PFSK-1 (cell line): ENCODE data around the gene HSBP1.

Source experiments
- FOXP2 ChIP-seq: optimal IDR thresholded peaks from 2 replicates; pipeline ENCODE3; 2011; ENCODE audit warnings: borderline replicate concordance, control low read depth, inconsistent platforms; ENCODE audit not compliant: insufficient read depth; ENCODE audit errors: extremely low read length, extremely low read depth
- POLR2AphosphoS5 ChIP-seq: IDR thresholded peaks from 2 replicates; pipeline ENCODE4 v1.6.1; 2012; ENCODE audit warnings: low read depth, mild to moderate bottlenecking, control low read depth, low read length, moderate library complexity
- SIN3A ChIP-seq: IDR thresholded peaks from 2 replicates; pipeline ENCODE4 v1.6.1; 2012; ENCODE audit warnings: mild to moderate bottlenecking, low read length, moderate library complexity, borderline replicate concordance; ENCODE audit not compliant: insufficient read depth
- TAF1 ChIP-seq: IDR thresholded peaks from 2 replicates; pipeline ENCODE4 v1.6.1; 2012; ENCODE audit warnings: low read length, control low read depth, borderline replicate concordance; ENCODE audit not compliant: insufficient read depth
- TF ChIP-seq, protein P1 (sequence below), 2 experiments: IDR thresholded peaks; 2 replicates each; pipeline versions ENCODE4 v1.6.1 to v1.8.0; 2011 to 2012; ENCODE audit warnings: low read depth in 2 of 2, low read length in 2 of 2, control low read depth in 1 of 2, inconsistent platforms in 1 of 2, mild to moderate bottlenecking in 1 of 2, moderate library complexity in 1 of 2; ENCODE audit not compliant: insufficient read depth in 1 of 2

Gene HSBP1

DNA sequence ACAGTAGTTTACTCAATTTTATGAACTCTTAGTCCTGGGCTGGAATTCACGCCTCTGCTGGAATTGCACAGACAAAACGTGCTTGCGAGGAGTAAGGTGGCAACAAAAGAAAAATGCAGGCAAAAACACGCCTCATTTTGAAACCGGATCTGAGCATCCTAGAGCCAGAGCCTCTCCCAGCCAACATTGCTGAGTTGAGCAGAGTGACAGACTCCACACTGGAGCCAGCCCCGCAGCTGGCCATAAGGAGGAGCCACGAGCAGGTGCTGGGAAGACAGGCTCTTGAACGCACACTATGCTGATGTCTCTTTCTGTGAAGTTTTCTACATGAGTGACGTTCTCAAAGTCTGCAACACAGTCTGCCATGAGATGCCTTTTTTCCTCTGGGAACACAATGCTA, 14.6 kb upstream of the HSBP1 start:
- TF ChIP-seq TAF1 (no peak), POLR2AphosphoS5 (no peak), FOXP2 (no peak), SIN3A (no peak)
- TF ChIP-seq, protein P1, sequence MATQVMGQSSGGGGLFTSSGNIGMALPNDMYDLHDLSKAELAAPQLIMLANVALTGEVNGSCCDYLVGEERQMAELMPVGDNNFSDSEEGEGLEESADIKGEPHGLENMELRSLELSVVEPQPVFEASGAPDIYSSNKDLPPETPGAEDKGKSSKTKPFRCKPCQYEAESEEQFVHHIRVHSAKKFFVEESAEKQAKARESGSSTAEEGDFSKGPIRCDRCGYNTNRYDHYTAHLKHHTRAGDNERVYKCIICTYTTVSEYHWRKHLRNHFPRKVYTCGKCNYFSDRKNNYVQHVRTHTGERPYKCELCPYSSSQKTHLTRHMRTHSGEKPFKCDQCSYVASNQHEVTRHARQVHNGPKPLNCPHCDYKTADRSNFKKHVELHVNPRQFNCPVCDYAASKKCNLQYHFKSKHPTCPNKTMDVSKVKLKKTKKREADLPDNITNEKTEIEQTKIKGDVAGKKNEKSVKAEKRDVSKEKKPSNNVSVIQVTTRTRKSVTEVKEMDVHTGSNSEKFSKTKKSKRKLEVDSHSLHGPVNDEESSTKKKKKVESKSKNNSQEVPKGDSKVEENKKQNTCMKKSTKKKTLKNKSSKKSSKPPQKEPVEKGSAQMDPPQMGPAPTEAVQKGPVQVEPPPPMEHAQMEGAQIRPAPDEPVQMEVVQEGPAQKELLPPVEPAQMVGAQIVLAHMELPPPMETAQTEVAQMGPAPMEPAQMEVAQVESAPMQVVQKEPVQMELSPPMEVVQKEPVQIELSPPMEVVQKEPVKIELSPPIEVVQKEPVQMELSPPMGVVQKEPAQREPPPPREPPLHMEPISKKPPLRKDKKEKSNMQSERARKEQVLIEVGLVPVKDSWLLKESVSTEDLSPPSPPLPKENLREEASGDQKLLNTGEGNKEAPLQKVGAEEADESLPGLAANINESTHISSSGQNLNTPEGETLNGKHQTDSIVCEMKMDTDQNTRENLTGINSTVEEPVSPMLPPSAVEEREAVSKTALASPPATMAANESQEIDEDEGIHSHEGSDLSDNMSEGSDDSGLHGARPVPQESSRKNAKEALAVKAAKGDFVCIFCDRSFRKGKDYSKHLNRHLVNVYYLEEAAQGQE (IDR thresholded peaks at IDR 0.05; ENCODE audit: insufficient read depth in 1 of 2, low read depth in 2 of 2, low read length in 2 of 2), result no peak

GRCh38 chr16:83794860-83795554, 12.8 kb upstream of the HSBP1 start:
- TF ChIP-seq, protein P1 (IDR thresholded peaks at IDR 0.05; ENCODE audit: insufficient read depth in 1 of 2, low read depth in 2 of 2, low read length in 2 of 2), result no peak
- TF ChIP-seq TAF1 (no peak), SIN3A (no peak), POLR2AphosphoS5 (no peak), FOXP2 (no peak)

DNA sequence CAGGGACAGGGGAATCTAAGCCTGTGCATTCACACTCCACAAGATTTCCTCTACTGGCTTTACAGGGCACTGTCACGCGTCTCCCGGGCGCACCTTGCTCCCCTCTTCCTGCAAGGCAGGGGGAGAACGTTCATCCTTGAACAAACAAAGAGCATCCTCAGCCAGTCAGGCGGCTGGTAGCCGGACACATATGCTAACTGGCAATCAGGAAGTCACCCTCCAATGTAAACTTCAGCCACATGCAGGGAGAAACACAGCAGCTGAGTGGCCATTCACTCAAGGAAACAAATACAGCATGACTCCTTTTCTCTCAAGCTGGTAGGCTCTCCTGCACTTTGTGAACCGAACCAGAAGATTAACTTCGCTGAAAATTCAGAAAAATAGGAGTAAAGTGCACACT, 10.8 kb upstream of the HSBP1 start:
- TF ChIP-seq TAF1 (no peak), POLR2AphosphoS5 (no peak), FOXP2 (no peak), SIN3A (no peak)
- TF ChIP-seq, protein P1 (IDR thresholded peaks at IDR 0.05; ENCODE audit: insufficient read depth in 1 of 2, low read depth in 2 of 2, low read length in 2 of 2), result no peak

- TF ChIP-seq SIN3A, result no peak
- TF ChIP-seq, protein P1 (IDR thresholded peaks at IDR 0.05; ENCODE audit: insufficient read depth in 1 of 2, low read depth in 2 of 2, low read length in 2 of 2), result no peak
- no peak for TF ChIP-seq TAF1
- TF ChIP-seq POLR2AphosphoS5, result no peak
- no peak for TF ChIP-seq FOXP2
These were observed 8.4 kb upstream of the HSBP1 start for GRCh38 chr16:83799336-83799735.

- TF ChIP-seq POLR2AphosphoS5 (no peak), TAF1 (no peak), FOXP2 (no peak), SIN3A (no peak)
- TF ChIP-seq, protein P1 (IDR thresholded peaks at IDR 0.05; ENCODE audit: insufficient read depth in 1 of 2, low read depth in 2 of 2, low read length in 2 of 2), result no peak
These were observed 5.6 kb upstream of the HSBP1 start for GRCh38 chr16:83802135-83802534.
